Measurements from ENCODE around the gene IL34. TPM values are rescaled to one million over a fixed set of nuclear protein-coding genes. Genes with fewer than 3 reads are reported as not detected.

The IL34 gene
- polyA plus RNA-seq, 1 of the 3 experiments (the other 2 are of a cell fraction), result 0.18 TPM

DNA sequence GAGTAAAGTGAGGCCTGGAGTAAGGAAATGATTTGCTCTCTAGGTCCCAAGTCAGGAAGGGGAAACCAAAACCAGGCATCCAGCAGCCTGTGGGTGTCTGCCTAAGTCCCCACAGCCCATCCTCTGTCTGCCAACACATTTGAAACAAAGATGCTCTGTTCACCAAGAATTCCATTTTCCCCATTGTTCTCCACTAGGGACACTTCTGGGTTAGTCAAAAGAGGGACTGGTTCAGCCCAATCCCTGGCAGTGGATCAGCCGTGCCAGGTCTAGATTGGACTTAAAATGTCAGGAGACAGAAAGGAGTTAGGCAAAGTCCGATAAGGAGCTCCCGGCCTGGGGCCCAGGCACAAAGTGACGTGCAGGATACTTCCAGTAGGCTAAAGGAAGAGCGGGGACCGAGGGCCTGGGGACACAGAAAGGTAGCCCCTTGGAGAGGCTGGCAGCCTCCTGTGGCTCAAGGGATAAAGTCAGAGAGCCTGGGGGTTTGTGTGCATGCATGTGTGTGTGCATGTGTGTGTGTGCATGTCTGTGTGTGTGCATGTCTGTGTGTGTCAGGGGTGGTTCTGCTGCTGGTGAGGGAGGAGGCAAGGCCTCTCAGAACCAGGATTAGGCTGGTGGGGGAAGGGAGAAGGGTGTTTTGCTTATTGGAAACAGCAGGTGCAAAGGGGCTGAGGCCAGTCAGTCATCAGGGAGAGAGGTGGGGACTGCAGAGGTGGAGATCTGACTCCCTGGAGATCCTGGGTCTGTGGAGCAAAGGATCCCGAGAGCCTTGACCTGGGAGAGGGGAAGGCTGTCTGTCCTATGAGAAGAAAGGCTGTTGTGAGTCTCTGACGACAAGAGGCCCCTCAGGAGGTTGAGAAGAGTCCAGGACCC, 41.7 kb upstream of the IL34 start:
- 79% methylated on average over 8 of the region's 8 CpGs for WGBS (ENCODE audit: low lambda C conversion rate)

DNA sequence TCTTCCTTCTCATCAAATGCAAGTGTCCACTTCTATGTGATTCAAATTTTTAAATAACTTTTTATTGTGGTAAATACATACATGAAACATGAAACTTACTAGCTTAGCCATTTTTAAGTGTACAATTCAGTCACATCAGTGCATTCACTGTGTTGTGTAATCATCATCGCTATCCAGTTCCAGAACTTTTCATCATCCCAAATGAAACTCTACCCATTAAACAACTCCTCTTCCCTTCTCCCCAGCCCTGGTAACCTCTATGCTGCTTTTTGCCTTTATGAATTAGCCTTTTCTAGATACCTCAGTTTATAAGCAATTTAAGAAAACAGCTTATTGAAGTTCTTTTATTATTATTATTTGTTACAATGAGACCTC, 41.1 kb upstream of the IL34 start:
- Histone ChIP-seq H3K4me3 (ENCODE audit: low read depth in 2 of 2, low read length in 1 of 2) (no peak overlapping the region), H4K20me1 (ENCODE audit: insufficient read depth) (no peaks in the 10 kb centered on the region), H3K9me3 (no peaks in the 10 kb centered on the region), H3K79me2 (ENCODE audit: insufficient read depth) (no peaks in the 10 kb centered on the region), H3K27me3 (ENCODE audit: insufficient read depth) (no peaks in the 10 kb centered on the region), H3K4me2 (no peak overlapping the region), H3K27ac (ENCODE audit: low read depth in 2 of 2, low read length in 1 of 2) (no peak overlapping the region), H3K9ac (no peak overlapping the region), H3K9me2 (no peaks in the 10 kb centered on the region), H3K36me3 (replicated peaks in 1 of 2; ENCODE audit: control insufficient read depth in 1 of 2, insufficient read depth in 2 of 2, low read length in 1 of 2) (no peaks in the 10 kb centered on the region), H3K4me1 (ENCODE audit: control insufficient read depth in 1 of 2, insufficient read depth in 2 of 2, low read depth in 1 of 2, low read length in 1 of 2) (no peaks in the 10 kb centered on the region), H2AFZ (ENCODE audit: low read depth) (no peak overlapping the region), H3F3A (replicated peaks; ENCODE audit: insufficient read depth) (no peaks in the 10 kb centered on the region)
- WGBS (ENCODE audit: low lambda C conversion rate), result 92% methylated on average over 1 of the region's 1 CpG
- TF ChIP-seq YY1 (IDR thresholded peaks at IDR 0.05; ENCODE audit: low read depth) (no peak), FOXJ3 (CRISPR knock-in tag; IDR thresholded peaks at IDR 0.05) (no peak), NRF1 (IDR thresholded peaks at IDR 0.05; ENCODE audit: low read depth, low read length) (no peak), TEAD4 (IDR thresholded peaks at IDR 0.05; ENCODE audit: borderline replicate concordance, insufficient read depth) (no peak), RAD21 (IDR thresholded peaks at IDR 0.05; ENCODE audit: low read length) (no peak), RXRA (IDR thresholded peaks at IDR 0.05; ENCODE audit: borderline replicate concordance, low read depth) (no peak)
- TF ChIP-seq, protein P1, sequence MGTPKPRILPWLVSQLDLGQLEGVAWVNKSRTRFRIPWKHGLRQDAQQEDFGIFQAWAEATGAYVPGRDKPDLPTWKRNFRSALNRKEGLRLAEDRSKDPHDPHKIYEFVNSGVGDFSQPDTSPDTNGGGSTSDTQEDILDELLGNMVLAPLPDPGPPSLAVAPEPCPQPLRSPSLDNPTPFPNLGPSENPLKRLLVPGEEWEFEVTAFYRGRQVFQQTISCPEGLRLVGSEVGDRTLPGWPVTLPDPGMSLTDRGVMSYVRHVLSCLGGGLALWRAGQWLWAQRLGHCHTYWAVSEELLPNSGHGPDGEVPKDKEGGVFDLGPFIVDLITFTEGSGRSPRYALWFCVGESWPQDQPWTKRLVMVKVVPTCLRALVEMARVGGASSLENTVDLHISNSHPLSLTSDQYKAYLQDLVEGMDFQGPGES (IDR thresholded peaks at IDR 0.05; ENCODE audit: low read depth, low read length), result no peak
- DNase-seq, result no peak
- POLR2A ChIA-PET, result no interaction called here
- CTCF ChIA-PET, result interaction anchor here (1.2 kb wide), 1 partner anchor 55 kb away, joined by 3 read pairs; no protein-coding TSS in a partner anchor

More for the DNA sequence above, 41.7 kb upstream of the IL34 start:
- Histone ChIP-seq H3K27ac (ENCODE audit: low read depth in 2 of 2, low read length in 1 of 2) (no peak overlapping the region), H3K36me3 (replicated peaks in 1 of 2; ENCODE audit: control insufficient read depth in 1 of 2, insufficient read depth in 2 of 2, low read length in 1 of 2) (no peaks in the 10 kb centered on the region), H3K4me1 (ENCODE audit: control insufficient read depth in 1 of 2, insufficient read depth in 2 of 2, low read depth in 1 of 2, low read length in 1 of 2) (no peaks in the 10 kb centered on the region), H3K4me3 (ENCODE audit: low read depth in 2 of 2, low read length in 1 of 2) (no peak overlapping the region), H4K20me1 (ENCODE audit: insufficient read depth) (no peaks in the 10 kb centered on the region), H3K9ac (no peak overlapping the region), H3K4me2 (no peak overlapping the region), H3K9me2 (no peaks in the 10 kb centered on the region), H3F3A (replicated peaks; ENCODE audit: insufficient read depth) (no peaks in the 10 kb centered on the region), H2AFZ (ENCODE audit: low read depth) (no peak overlapping the region), H3K9me3 (no peaks in the 10 kb centered on the region), H3K27me3 (ENCODE audit: insufficient read depth) (no peaks in the 10 kb centered on the region), H3K79me2 (ENCODE audit: insufficient read depth) (no peaks in the 10 kb centered on the region)
- ChIA-PET CTCF (interaction anchor here (1.2 kb wide), 1 partner anchor 55 kb away, joined by 3 read pairs; no protein-coding TSS in a partner anchor), POLR2A (no interaction called here)
- no peak for TF ChIP-seq GABPA (IDR thresholded peaks at IDR 0.05; ENCODE audit: low read depth)
- TF ChIP-seq, protein P2, sequence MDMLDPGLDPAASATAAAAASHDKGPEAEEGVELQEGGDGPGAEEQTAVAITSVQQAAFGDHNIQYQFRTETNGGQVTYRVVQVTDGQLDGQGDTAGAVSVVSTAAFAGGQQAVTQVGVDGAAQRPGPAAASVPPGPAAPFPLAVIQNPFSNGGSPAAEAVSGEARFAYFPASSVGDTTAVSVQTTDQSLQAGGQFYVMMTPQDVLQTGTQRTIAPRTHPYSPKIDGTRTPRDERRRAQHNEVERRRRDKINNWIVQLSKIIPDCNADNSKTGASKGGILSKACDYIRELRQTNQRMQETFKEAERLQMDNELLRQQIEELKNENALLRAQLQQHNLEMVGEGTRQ (IDR thresholded peaks at IDR 0.05; ENCODE audit: borderline replicate concordance, low read depth, low read length), result no peak
- TF ChIP-seq, protein P1 (IDR thresholded peaks at IDR 0.05; ENCODE audit: low read depth, low read length), result no peak
- TF ChIP-seq, protein P3, sequence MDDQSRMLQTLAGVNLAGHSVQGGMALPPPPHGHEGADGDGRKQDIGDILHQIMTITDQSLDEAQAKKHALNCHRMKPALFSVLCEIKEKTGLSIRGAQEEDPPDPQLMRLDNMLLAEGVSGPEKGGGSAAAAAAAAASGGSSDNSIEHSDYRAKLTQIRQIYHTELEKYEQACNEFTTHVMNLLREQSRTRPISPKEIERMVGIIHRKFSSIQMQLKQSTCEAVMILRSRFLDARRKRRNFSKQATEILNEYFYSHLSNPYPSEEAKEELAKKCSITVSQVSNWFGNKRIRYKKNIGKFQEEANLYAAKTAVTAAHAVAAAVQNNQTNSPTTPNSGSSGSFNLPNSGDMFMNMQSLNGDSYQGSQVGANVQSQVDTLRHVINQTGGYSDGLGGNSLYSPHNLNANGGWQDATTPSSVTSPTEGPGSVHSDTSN (IDR thresholded peaks at IDR 0.05), result no peak
- no peak for TF ChIP-seq RFX5 (IDR thresholded peaks at IDR 0.05; ENCODE audit: low read length)
- no peak for TF ChIP-seq EZH2phosphoT487 (IDR thresholded peaks at IDR 0.05; ENCODE audit: borderline replicate concordance, low read depth)
- no peak for DNase-seq

All from SK-N-SH (cell line).